ENCODE data around the gene ALOX5.
"Not testable (repeated sequence)": the region's sequence is repeated elsewhere in the genome, so short reads cannot be mapped to it uniquely, and the experiment has no call there.

The ALOX5 gene

GRCh38 chr10:45375101-45375500, 1.1 kb downstream of the ALOX5 start:
- DNase-seq: no peak

GRCh38 chr10:45375716-45376231, 1.8 kb downstream of the ALOX5 start:
- no peak for DNase-seq

- no peak for DNase-seq
Measured at GRCh38 chr10:45376371-45376801, 2.4 kb downstream of the ALOX5 start.

GRCh38 chr10:45377321-45377720, 3.3 kb downstream of the ALOX5 start:
- no peak for DNase-seq

GRCh38 chr10:45377858-45378257, 3.8 kb downstream of the ALOX5 start:
- DNase-seq: no peak

GRCh38 chr10:45378914-45379726, 5.1 kb downstream of the ALOX5 start:
- DNase-seq: no peak

GRCh38 chr10:45379891-45380540, 6.0 kb downstream of the ALOX5 start:
- DNase-seq: no peak

GRCh38 chr10:45380903-45381620, 7.0 kb downstream of the ALOX5 start:
- DNase-seq: no peak

GRCh38 chr10:45382591-45382990, 8.6 kb downstream of the ALOX5 start:
- DNase-seq: no peak

GRCh38 chr10:45383682-45384330, 9.8 kb downstream of the ALOX5 start:
- no peak for DNase-seq

- no peak for DNase-seq
Measured at GRCh38 chr10:45386657-45387056, 12.6 kb downstream of the ALOX5 start.

GRCh38 chr10:45387096-45387893, 13.3 kb downstream of the ALOX5 start:
- DNase-seq: no peak

GRCh38 chr10:45389671-45390070, 15.7 kb downstream of the ALOX5 start:
- DNase-seq: not testable (repeated sequence)

- not testable (repeated sequence) for DNase-seq
Measured at GRCh38 chr10:45391636-45392035, 17.6 kb downstream of the ALOX5 start.

GRCh38 chr10:45395554-45395953, 21.5 kb downstream of the ALOX5 start:
- DNase-seq: no peak

GRCh38 chr10:45398595-45398994, 24.6 kb downstream of the ALOX5 start:
- DNase-seq: no peak

- DNase-seq: no peak
Measured at GRCh38 chr10:45399113-45399512, 25.1 kb downstream of the ALOX5 start.

GRCh38 chr10:45403151-45403550, 29.1 kb downstream of the ALOX5 start:
- DNase-seq: no peak

GRCh38 chr10:45404087-45404769, 30.2 kb downstream of the ALOX5 start:
- DNase-seq: no peak

- no peak for DNase-seq
Measured at GRCh38 chr10:45404770-45405120, 30.7 kb downstream of the ALOX5 start.

GRCh38 chr10:45407542-45407941, 33.5 kb downstream of the ALOX5 start:
- DNase-seq: no peak
